NB4 (cell line): ENCODE data around the gene ADAMTS16.

Source experiments
- DNase-seq: peaks from one replicate; pipeline ENCODE4 v3.0.0; 2010; ENCODE audit warnings: low read depth
- H3K4me3 ChIP-seq: one replicate; pipeline ENCODE4 v1.5.1; 2011; ENCODE audit warnings: mild to moderate bottlenecking, low read depth, low read length, moderate library complexity
- CTCF ChIP-seq: IDR thresholded peaks from one replicate; pipeline ENCODE4 v1.5.1; 2012; ENCODE audit warnings: low read depth, low read length
- MAX ChIP-seq: IDR thresholded peaks from 2 replicates; pipeline ENCODE4 v1.6.1; 2011; ENCODE audit warnings: low read depth, low read length
- MYC ChIP-seq: IDR thresholded peaks from 2 replicates; pipeline ENCODE4 v1.6.1; 2011; ENCODE audit warnings: low read depth, low read length
- POLR2A ChIP-seq: IDR thresholded peaks from 2 replicates; pipeline ENCODE4 v1.6.1; 2011; ENCODE audit warnings: mild to moderate bottlenecking; ENCODE audit not compliant: insufficient read length; ENCODE audit errors: extremely low read depth

ADAMTS16 gene

GRCh38 chr5:5181650-5182324 lies 41.7 kb downstream of the ADAMTS16 start:
- no peak overlapping the region for H3K4me3 ChIP-seq
- no peak for DNase-seq
- TF ChIP-seq CTCF (no peak), MAX (no peak), MYC (no peak), POLR2A (no peak)

GRCh38 chr5:5182508-5183188 lies 42.5 kb downstream of the ADAMTS16 start:
- H3K4me3 ChIP-seq: no peak overlapping the region
- DNase-seq: no peak
- TF ChIP-seq MYC (no peak), MAX (no peak), POLR2A (no peak)

- H3K4me3 ChIP-seq: no peak overlapping the region
- DNase-seq: no peak
- TF ChIP-seq MYC (no peak), POLR2A (no peak), MAX (no peak), CTCF (no peak)
Observed at GRCh38 chr5:5183189-5183699, 43.1 kb downstream of the ADAMTS16 start.

GRCh38 chr5:5183933-5184332 lies 43.8 kb downstream of the ADAMTS16 start:
- DNase-seq: no peak

GRCh38 chr5:5188376-5189050 lies 48.4 kb downstream of the ADAMTS16 start:
- no peak for DNase-seq
- H3K4me3 ChIP-seq: no peak overlapping the region

More at GRCh38 chr5:5183933-5184332, 43.8 kb downstream of the ADAMTS16 start:
- no peak overlapping the region for H3K4me3 ChIP-seq
- no peak for TF ChIP-seq CTCF
- TF ChIP-seq MAX: no peak
- TF ChIP-seq MYC: no peak
- TF ChIP-seq POLR2A: no peak

More at GRCh38 chr5:5188376-5189050, 48.4 kb downstream of the ADAMTS16 start:
- TF ChIP-seq CTCF (no peak), MAX (no peak), POLR2A (no peak), MYC (no peak)
